Measurements from ENCODE around the gene WBP2NL.
"Not testable (repeated sequence)": the region's sequence is repeated elsewhere in the genome, so short reads cannot be mapped to it uniquely, and the experiment has no call there.

WBP2NL gene

DNA sequence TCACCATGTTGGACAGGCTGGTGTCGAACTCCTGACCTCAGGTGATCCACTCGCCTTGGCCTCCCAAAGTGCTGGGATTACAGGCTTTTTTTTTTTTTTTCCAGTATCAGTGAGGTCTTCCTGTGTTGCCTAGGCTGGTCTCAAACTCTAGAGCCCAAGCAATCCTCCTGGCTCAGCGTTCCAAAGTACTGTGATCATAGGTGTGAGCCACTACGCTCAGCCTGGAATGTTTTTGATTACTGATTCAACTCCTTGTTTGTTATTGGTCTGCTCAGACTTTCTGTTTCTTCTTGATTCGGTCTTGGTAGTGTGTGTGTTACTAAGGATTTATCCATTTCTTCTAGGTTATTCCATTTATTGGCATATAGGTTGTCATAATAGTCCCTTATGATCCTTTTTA, 40.7 kb downstream of the WBP2NL start:
- DNase-seq: no peak

- no peak for DNase-seq
These were observed 43.2 kb downstream of the WBP2NL start for GRCh38 chr22:42041784-42042183.

- no peak for DNase-seq
These were observed 52.1 kb downstream of the WBP2NL start for GRCh38 chr22:42050641-42051180.

- DNase-seq: no peak
These were observed 54.2 kb downstream of the WBP2NL start for GRCh38 chr22:42052765-42053164.

- DNase-seq: no peak
These were observed 58.3 kb downstream of the WBP2NL start for GRCh38 chr22:42056757-42057511.

- DNase-seq: no peak
These were observed 61.9 kb downstream of the WBP2NL start for GRCh38 chr22:42060489-42060888.

DNA sequence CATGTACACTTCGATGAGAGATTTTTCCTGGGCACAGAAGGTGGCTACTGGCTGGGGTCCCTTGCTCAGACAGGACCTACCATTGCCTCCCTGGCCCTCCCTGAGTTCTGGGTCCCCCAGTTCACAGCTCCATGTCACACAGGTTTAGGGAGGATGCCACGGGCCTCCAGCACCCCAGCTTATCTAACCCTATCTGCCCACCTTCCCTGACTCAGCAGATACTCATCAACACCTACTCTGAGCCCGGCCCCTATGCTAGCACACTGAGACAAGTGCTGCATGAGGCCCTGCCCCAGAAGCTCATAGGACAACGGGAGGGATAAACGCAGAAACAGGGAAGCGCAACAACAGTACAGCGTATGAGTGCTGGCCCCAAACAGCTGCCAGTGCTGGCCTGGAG, 62.5 kb downstream of the WBP2NL start:
- DNase-seq: no peak

- DNase-seq: no peak
These were observed 64.0 kb downstream of the WBP2NL start for GRCh38 chr22:42062506-42063170.

DNA sequence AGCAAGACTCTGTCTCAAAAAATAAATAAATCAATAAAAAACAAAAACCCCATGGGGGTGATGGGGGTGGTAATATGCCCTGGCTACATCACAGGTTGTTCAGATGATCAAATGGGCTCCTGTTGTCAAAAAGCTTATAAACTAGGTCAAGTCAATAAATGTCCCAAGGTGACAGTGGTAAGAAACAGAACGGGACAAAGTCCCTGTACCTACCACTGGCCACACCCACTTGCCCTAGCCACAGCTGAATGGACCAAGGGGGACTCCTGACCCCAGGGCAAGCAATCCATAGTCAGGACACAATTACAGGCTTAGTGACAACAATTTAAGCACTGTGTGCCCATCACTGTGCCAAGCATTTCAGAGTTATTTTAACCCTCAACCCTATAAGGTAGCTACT, 66.0 kb downstream of the WBP2NL start:
- DNase-seq: no peak

DNA sequence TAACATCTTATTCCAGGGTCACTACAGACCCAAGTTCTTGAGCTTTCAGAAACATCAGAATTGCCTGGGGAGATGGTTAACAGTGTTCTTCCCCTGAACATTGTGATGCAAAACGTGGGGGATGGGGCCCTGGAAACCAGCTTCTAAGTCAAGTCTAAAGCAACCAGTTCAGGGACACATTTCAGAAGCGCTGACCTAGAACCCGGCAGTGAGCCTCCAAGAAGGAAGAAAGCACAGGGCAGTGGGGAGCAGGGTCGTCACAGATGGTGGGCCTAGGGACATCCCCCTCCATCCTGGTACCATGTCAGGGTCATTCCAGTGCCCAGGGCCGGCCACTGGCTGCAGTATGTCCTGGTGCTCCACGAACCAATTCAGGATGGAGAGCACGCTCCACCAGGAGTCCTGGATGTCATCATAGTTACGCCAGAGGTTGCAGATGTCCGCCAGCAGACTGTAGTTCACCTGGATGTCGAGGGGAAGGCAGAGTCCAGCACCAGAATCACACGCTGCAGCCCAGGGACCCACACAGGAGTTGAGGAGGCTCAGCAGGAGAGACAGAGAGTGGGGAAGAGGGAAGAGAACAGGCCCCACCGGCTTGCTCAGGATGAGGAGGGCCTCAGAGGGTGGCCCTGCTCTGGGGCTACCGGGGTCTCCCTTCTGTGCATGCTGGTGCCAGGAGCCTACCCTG, 67.0 kb downstream of the WBP2NL start:
- DNase-seq: no peak

DNA sequence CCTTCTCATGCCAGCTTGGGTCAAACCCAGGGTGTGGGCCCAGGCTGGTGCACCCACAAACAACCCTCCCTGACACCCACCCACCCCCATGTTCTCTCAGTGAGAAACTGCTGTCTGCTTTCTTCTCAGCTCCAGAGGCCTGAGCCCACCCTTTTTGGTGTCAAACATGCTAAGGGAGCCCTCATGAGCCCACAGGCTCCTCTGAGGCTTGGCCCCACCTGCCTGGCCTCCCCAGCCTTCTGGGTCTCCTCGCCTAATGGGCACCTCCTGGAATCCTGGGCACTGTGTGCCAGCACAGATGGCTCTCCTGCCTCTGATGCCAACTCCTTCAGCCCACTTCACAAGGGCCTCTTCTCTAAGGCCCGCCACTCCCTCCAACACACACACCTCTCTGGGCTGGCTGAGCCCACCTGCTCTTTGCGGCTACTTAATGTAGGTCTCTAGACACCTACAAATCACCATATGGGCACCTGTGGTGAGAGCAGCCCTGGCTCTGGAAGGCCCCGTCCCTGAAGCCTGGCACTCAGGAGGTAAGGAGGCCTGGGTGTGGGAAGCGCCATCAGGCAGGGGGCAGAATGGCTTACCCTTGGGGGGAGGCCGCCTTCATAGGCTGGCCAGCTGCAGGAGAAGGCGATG, 67.7 kb downstream of the WBP2NL start:
- no peak for DNase-seq

DNA sequence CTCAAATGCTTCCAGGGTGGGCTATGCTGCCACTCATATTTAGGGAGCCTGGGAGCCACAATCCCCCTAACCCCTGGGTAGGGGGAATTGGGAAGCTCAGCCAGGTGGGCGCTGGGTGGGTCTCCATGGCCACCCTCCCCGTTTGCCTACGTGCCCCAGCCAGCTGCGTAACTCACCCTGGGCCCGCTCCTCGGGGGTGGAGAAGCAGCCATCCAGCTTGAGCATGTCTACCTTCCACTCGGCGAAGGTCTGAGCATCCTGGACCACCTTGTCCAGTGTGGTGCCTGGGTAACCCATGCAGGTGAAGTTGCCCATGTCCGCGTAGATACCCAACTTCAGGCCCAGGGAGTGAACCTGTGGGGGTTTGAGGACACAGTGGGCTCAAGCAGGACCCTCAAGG, 68.3 kb downstream of the WBP2NL start:
- no peak for DNase-seq

DNA sequence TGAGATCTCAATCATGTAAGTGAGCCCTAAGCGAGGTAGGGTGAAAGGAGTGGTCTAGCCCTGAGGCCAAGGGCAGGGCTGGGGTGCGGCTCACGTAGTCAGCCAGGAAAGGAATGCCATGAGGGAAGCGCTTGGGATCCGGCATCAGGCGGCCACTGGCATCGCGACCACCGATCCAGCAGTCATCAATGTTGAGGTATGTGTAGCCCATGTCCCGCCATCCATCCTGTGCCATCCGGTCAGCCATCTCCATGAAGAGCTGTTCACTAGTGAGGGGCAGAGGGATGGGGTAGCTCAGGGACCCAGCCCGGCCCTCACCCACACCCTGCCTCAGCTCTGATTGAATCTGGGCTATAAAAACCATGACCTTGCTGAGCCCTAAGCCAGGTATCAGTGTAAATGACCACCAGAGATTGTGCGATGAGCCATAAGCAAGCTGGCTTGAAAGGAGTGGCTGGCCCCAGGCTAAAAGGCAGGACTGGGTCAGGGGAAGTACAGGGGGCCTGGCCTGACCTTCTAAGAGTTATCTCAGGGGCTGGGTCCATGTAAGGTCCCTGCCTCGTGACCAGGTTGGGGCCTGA, 69.2 kb downstream of the WBP2NL start:
- DNase-seq: no peak

DNA sequence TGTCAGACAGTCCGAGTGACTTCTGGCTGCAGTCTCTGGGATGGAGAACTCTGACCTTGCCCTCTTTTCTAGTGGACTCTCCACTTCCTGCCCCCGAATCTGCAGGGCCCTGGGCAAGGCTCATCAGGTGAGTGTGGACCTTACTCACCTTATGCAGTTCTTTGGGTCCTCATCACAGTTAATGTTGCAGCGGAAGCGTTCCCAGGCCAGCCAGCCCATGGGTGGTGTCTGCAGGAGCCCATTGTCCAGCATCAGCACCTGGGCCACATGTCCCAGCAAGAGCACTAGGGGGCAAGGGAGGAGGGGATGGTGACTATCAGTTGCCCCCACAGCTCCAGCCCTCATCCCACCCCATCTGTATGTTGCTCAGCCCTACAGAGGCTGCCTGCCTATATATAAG, 69.7 kb downstream of the WBP2NL start:
- DNase-seq: no peak

DNA sequence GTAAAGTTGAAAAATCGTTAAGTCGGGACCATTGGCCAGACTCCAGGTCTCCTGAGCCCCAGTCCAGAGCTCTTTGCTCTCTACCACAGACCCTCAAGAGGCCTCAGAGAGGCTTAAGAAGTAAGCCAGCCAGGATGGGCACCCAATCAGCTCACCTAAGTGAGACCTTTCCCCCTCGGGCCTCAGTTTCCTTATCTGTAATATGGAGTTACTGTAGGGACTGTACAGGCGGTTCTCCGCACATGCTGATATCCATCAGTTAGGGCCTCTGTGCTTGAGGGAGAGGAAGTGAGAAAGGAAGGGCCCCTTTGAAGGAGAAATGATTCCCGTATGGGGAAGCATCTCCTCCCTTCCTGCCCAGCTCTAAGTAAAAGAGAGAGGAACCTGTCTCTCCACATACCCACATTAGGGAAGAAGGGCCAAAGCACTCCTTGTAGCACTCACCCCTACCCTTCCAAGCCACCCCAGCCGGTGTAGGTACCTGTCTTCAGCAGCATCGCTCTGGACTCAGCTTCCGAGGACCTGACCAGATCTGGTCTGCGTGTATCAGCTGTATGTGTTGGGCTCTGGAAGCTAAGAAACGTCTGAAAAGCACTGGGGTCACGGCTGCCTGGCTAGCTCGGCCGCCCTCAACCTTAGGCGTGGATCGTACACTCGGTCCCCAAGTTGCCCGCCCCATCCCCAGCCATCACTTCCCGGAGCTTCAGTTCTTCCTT, 71.4 kb downstream of the WBP2NL start:
- DNase-seq: no peak

DNA sequence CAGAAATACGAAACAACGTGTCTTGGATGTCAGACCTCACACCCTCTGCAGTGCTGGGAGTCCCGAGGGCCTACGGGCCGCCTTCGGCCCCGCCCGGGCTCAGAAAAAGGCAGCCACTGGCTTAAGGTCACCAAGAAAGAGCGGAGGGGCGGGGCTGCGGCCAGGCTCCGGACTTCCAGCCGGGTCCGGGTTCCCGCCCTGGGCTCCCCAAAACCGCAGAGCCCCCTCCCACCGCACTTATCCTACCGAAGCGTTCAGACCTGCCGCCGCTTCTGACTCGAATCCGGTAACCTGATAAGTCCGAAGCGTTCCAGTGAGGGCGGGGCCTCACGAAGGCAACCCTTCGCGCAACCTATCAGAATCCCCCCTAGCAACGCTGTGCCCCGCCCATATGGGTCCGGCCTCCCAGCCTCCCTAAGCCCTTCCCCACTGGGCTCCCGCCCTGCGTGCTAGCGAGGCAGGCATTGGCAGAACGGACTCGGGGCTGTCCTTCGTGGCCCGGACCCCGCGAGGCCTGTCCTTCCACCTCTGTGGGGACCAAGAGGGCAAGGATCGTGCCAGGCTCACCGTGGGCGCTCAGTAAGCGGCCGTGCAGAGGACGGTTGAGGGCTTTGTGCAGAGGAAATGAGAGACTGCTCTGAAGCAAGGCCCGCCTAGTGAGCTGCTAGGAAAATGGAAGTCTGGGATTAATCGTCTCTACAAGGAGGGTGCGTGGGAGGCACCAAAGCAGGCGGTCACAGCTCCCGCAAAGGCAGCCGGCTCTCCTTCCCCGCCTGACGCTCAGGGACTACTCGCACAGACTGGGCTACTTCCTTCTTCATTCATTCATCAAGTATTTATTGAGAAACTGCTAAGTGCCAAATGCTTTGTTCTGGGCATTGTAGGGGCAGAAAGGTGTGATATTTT, 72.2 kb downstream of the WBP2NL start, which contains the start of gene NAGA:
Gene NAGA, minus strand, starts transcription at position 296 of the 906 bp plus-strand sequence. CDS start 515 bp downstream, outside the sequence.
- peak; percentile 97 for DNase-seq

- not testable (repeated sequence) for DNase-seq
These were observed 72.9 kb downstream of the WBP2NL start for GRCh38 chr22:42071508-42071907.

- DNase-seq: no peak
These were observed 74.2 kb downstream of the WBP2NL start for GRCh38 chr22:42072606-42073330.

GRCh38 chr22:42073621-42074041, 75.0 kb downstream of the WBP2NL start:
- DNase-seq: no peak

Measured in eye (tissue), 1 donor.